HG02973 (cell line): Measurements from ENCODE around the gene ADARB1.

Experiments used
- ATAC-seq: cut with Tn5 transposase; IDR thresholded peaks from one replicate; pipeline ENCODE4 v1.9.1; 2021; ENCODE audit warnings: moderate library complexity; ENCODE audit not compliant: unreplicated experiment

ADARB1 gene

GRCh38 chr21:45090966-45091365, 16.6 kb downstream of the ADARB1 start:
- no peak for ATAC-seq

- no peak for ATAC-seq
Observed at GRCh38 chr21:45091550-45092322, 17.4 kb downstream of the ADARB1 start.

GRCh38 chr21:45093035-45093532, 18.7 kb downstream of the ADARB1 start:
- no peak for ATAC-seq

- no peak for ATAC-seq
Observed at GRCh38 chr21:45094412-45094811, 20.0 kb downstream of the ADARB1 start.

GRCh38 chr21:45095505-45095904, 21.1 kb downstream of the ADARB1 start:
- ATAC-seq, result no peak

GRCh38 chr21:45096217-45096616, 21.8 kb downstream of the ADARB1 start:
- ATAC-seq, result no peak

- ATAC-seq, result no peak
Observed at GRCh38 chr21:45097827-45098387, 23.5 kb downstream of the ADARB1 start.

- no peak for ATAC-seq
Observed at GRCh38 chr21:45098867-45099266, 24.5 kb downstream of the ADARB1 start.

- no peak for ATAC-seq
Observed at GRCh38 chr21:45099571-45099970, 25.2 kb downstream of the ADARB1 start.

GRCh38 chr21:45100866-45101265, 26.5 kb downstream of the ADARB1 start:
- ATAC-seq, result no peak

- no peak for ATAC-seq
Observed at GRCh38 chr21:45102391-45102932, 28.1 kb downstream of the ADARB1 start.

- ATAC-seq, result no peak
Observed at GRCh38 chr21:45103971-45104520, 29.7 kb downstream of the ADARB1 start.

- no peak for ATAC-seq
Observed at GRCh38 chr21:45104560-45104959, 30.2 kb downstream of the ADARB1 start.

GRCh38 chr21:45105906-45106485, 31.6 kb downstream of the ADARB1 start:
- no peak for ATAC-seq

GRCh38 chr21:45108034-45108790, 33.8 kb downstream of the ADARB1 start:
- ATAC-seq, result no peak

GRCh38 chr21:45108808-45109781, 34.7 kb downstream of the ADARB1 start:
- ATAC-seq, result no peak

GRCh38 chr21:45109831-45110492, 35.6 kb downstream of the ADARB1 start:
- peak; percentile 67 for ATAC-seq

- no peak for ATAC-seq
Observed at GRCh38 chr21:45110873-45111624, 36.7 kb downstream of the ADARB1 start.
